Vagina (tissue), 2 donors: Measurements from ENCODE around the gene CTNNA3.

ENCODE experiments used
- CTCF ChIP-seq, 3 experiments: fragments of 450-650 bp in 2 of 3; fragments of 200-600 bp in 1 of 3; sonication (generic) in 1 of 3; IDR thresholded peaks; one replicate each; pipeline ENCODE4 v1.5.1; 2017 to 2019; ENCODE audit warnings: antibody characterized with exemption in 3 of 3, mild to moderate bottlenecking in 2 of 3, moderate library complexity in 2 of 3
- POLR2A ChIP-seq, 2 donors: fragments of 450-650 bp; IDR thresholded peaks; one replicate each; pipeline ENCODE4 v1.6.1; 2017; ENCODE audit warnings: antibody characterized with exemption in 2 of 2, mild to moderate bottlenecking in 2 of 2, moderate library complexity in 2 of 2

DNA sequence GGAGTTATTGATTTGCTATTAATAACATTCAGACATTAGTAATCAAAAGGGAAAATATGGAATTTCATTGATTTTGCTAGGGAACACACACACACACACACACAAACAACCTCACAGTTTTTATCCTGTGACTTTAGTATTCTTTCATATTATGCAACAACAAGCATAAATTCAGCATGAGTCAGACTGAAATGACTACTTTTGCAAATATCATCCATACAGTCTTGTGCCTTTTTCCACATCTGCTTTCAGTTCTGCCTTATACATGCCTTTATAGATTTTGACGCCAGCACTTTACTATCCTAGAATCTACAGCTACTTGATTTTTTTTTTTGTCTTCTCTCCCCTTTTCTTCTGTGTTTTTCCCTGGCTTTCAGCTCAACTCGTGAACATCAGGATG is 1745.9 kb downstream of the CTNNA3 start:
- TF ChIP-seq CTCF (IDR thresholded peaks at IDR 0.05) (no peak), POLR2A (IDR thresholded peaks at IDR 0.05) (no peak)
